K562 (cell line): ENCODE data around the gene PRR19. TPM values are rescaled to one million over a fixed set of nuclear protein-coding genes. Genes with fewer than 3 reads are reported as not detected.

ENCODE experiments used
- ATAC-seq: fragments of 200-7000 bp; cut with Tn5 transposase; 3 replicates; pipeline ENCODE4 v1.9.1; 2020; ENCODE audit warnings: moderate library complexity
- BruUV-seq: library from RNA; stranded (reverse); fragments of 400-500 nt; replicated peaks from 2 replicates; lab custom pipeline; 2021; lab: Mats Ljungman, UMichigan
- CTCF ChIA-PET: fragments of 300-600 bp; formaldehyde crosslinking; extraction: SDS; loops from one replicate; lab custom pipeline; 2021; ENCODE audit warnings: low intra/inter-chr PET ratio; lab: Yijun Ruan, JAX
- POLR2A ChIA-PET: fragments of 300-600, 350-650 bp; sonication (Branson Sonifier 250); formaldehyde crosslinking; extraction: SDS; loops from one replicate; lab custom pipeline; 2021; ENCODE audit warnings: antibody characterized with exemption, inconsistent platforms; lab: Yijun Ruan, JAX
- DNase-seq, 4 experiments: peaks; one replicate each; pipeline versions ENCODE4 v3.0.0 to v3.0.0-alpha.2; 2011 to 2018; ENCODE audit warnings: low spot score in 3 of 4, mixed read lengths in 3 of 4; ENCODE audit errors: extremely low read depth in 1 of 4
- FAIRE-seq: peaks from 2 replicates; lab custom pipeline; 2011; peaks lifted over from hg19 to GRCh38; lab: Jason Lieb, UNC
- H2AFZ ChIP-seq: 2 replicates; pipeline ENCODE4 v1.6.0; 2011; ENCODE audit warnings: low read depth, low read length, control low read depth, inconsistent platforms
- H3K27ac ChIP-seq: fragments of 200-600 bp; 3 replicates; pipeline ENCODE4 v1.8.0; 2011; ENCODE audit warnings: low read depth, mild to moderate bottlenecking, control low read depth, inconsistent platforms, low read length, moderate library complexity, mixed read lengths; ENCODE audit errors: extremely low read depth
- H3K27me3 ChIP-seq, 2 experiments: fragments of 300-600 bp in 1 of 2; 2 replicates in 1 of 2; 3 replicates in 1 of 2; pipeline versions ENCODE4 v1.6.0 to v1.8.0; 2011; ENCODE audit warnings: inconsistent platforms in 2 of 2, low read length in 2 of 2, mild to moderate bottlenecking in 1 of 2, mixed read lengths in 1 of 2, moderate library complexity in 1 of 2; ENCODE audit not compliant: control insufficient read depth in 2 of 2, insufficient read depth in 2 of 2
- H3K36me3 ChIP-seq: fragments of 300-600 bp; 3 replicates; pipeline ENCODE4 v1.8.0; 2011; ENCODE audit warnings: mild to moderate bottlenecking, low read length, inconsistent platforms; ENCODE audit not compliant: control insufficient read depth, insufficient read depth
- H3K4me1 ChIP-seq, 2 experiments: fragments of 200-600 bp in 1 of 2; replicated peaks in 1 of 2; 2 replicates in 1 of 2; 3 replicates in 1 of 2; pipeline versions ENCODE4 v1.5.1 to v1.8.0; 2011; ENCODE audit warnings: inconsistent platforms in 2 of 2, low read length in 2 of 2, mild to moderate bottlenecking in 1 of 2, mixed read lengths in 1 of 2, moderate library complexity in 1 of 2; ENCODE audit not compliant: control insufficient read depth in 2 of 2, insufficient read depth in 2 of 2
- H3K4me2 ChIP-seq: 2 replicates; pipeline ENCODE4 v1.6.1; 2011; ENCODE audit warnings: low read length, control low read depth, inconsistent platforms, mixed read lengths; ENCODE audit not compliant: insufficient read depth
- H3K4me3 ChIP-seq: fragments of 200-600 bp; sonication (generic), shearing (Covaris generic); 2 replicates; pipeline ENCODE4 v1.5.1; 2016; ENCODE audit warnings: control low read depth, inconsistent platforms
- H3K79me2 ChIP-seq: fragments of 200-600 bp; 3 replicates; pipeline ENCODE4 v1.8.0; 2011; ENCODE audit warnings: low read length, inconsistent platforms; ENCODE audit not compliant: control insufficient read depth, insufficient read depth
- H3K9ac ChIP-seq, 2 experiments: 2 replicates each; pipeline versions ENCODE4 v1.6.0 to v1.6.1; 2011; ENCODE audit warnings: low read depth in 2 of 2, low read length in 2 of 2, control low read depth in 1 of 2, inconsistent platforms in 1 of 2, mild to moderate bottlenecking in 1 of 2, mixed read lengths in 1 of 2; ENCODE audit not compliant: insufficient read depth in 1 of 2
- H3K9me1 ChIP-seq: one replicate; pipeline ENCODE4 v1.6.0; 2011; ENCODE audit warnings: inconsistent platforms, mild to moderate bottlenecking, low read length, moderate library complexity; ENCODE audit not compliant: control insufficient read depth, insufficient read depth
- H3K9me3 ChIP-seq: replicated peaks from 2 replicates; pipeline ENCODE4 v1.5.1; 2011; ENCODE audit warnings: low read depth, low read length, inconsistent platforms; ENCODE audit not compliant: control insufficient read depth, insufficient read depth
- H4K20me1 ChIP-seq: replicated peaks from 2 replicates; pipeline ENCODE4 v1.6.1; 2011; ENCODE audit warnings: low read length, inconsistent platforms, mixed read lengths; ENCODE audit not compliant: control insufficient read depth, insufficient read depth
- ERF ChIP-seq: fragments of 450-650 bp; formaldehyde crosslinking; IDR thresholded peaks from 2 replicates; pipeline ENCODE4 v1.4.0; 2020; ENCODE audit warnings: mild to moderate bottlenecking, mixed read lengths
- HDAC2 ChIP-seq: fragments of 450-650 bp; IDR thresholded peaks from 2 replicates; pipeline ENCODE4 v1.6.1; 2016; ENCODE audit warnings: mild to moderate bottlenecking
- L3MBTL2 ChIP-seq: fragments of 450-650 bp; IDR thresholded peaks from 2 replicates; pipeline ENCODE4 v1.6.1; 2016; ENCODE audit warnings: mild to moderate bottlenecking, moderate library complexity
- MBD2 ChIP-seq: sonication (generic); IDR thresholded peaks from 2 replicates; pipeline ENCODE4 v1.6.1; 2016; ENCODE audit warnings: low read depth, borderline replicate concordance
- MEF2A ChIP-seq: IDR thresholded peaks from 2 replicates; pipeline ENCODE4 v1.6.1; 2011; ENCODE audit warnings: low read depth, mild to moderate bottlenecking, low read length, moderate library complexity; ENCODE audit not compliant: control insufficient read depth
- MIER1 ChIP-seq: fragments of 450-650 bp; IDR thresholded peaks from 2 replicates; pipeline ENCODE4 v1.6.1; 2016; ENCODE audit warnings: antibody characterized with exemption, mild to moderate bottlenecking, low read depth
- NFATC3 ChIP-seq: fragments of 450-650 bp; IDR thresholded peaks from 2 replicates; pipeline ENCODE4 v1.6.1; 2017; ENCODE audit warnings: mild to moderate bottlenecking
- RB1 ChIP-seq: fragments of 450-650 bp; IDR thresholded peaks from 2 replicates; pipeline ENCODE4 v1.6.1; 2017; ENCODE audit warnings: low read depth, mild to moderate bottlenecking
- SMARCA4 ChIP-seq: fragments of 450-650 bp; IDR thresholded peaks from 2 replicates; pipeline ENCODE4 v1.6.1; 2016
- TAF15 ChIP-seq: fragments of 200-400 bp; formaldehyde crosslinking; IDR thresholded peaks from 2 replicates; pipeline ENCODE4 v1.6.1; 2017; ENCODE audit warnings: mild to moderate bottlenecking, low read depth, low read length, moderate library complexity
- TEAD2 ChIP-seq: fragments of 450-650 bp; IDR thresholded peaks from 2 replicates; pipeline ENCODE4 v1.6.1; 2016; ENCODE audit warnings: missing genetic modification characterization, control low read depth, missing compliant biosample characterization
- ZBTB34 ChIP-seq: fragments of 250-450 bp; sonication (Bioruptor Pico); IDR thresholded peaks from 2 replicates; pipeline ENCODE4 v1.8.0; 2021; ENCODE audit warnings: mild to moderate bottlenecking, moderate library complexity
- ZBTB7A ChIP-seq: IDR thresholded peaks from 2 replicates; pipeline ENCODE4 v1.6.1; 2011; ENCODE audit warnings: low read depth, mild to moderate bottlenecking, low read length, moderate library complexity, borderline replicate concordance; ENCODE audit not compliant: control insufficient read depth
- ZNF395 ChIP-seq: fragments of 200-800 bp; sonication (Bioruptor generic); IDR thresholded peaks from 2 replicates; pipeline ENCODE4 v1.6.1; 2017; ENCODE audit warnings: missing genetic modification characterization, missing compliant biosample characterization
- ZNF445 ChIP-seq: fragments of 250-450 bp; sonication (Bioruptor Pico); IDR thresholded peaks from 2 replicates; pipeline ENCODE4 v1.4.0; 2020; ENCODE audit warnings: low read depth, mild to moderate bottlenecking, moderate library complexity
- ZNF644 ChIP-seq: fragments of 200-800 bp; sonication (Bioruptor generic); IDR thresholded peaks from 2 replicates; pipeline ENCODE4 v1.6.1; 2016; ENCODE audit warnings: low read depth, missing genetic modification characterization, missing compliant biosample characterization
- ZNF668 ChIP-seq: fragments of 250-450 bp; sonication (Bioruptor Pico); IDR thresholded peaks from 2 replicates; pipeline ENCODE4 v1.8.0; 2022; ENCODE audit warnings: mild to moderate bottlenecking, inconsistent platforms
- WGBS: fragments of 100-300 bp; shearing (Covaris generic); methylation state at CpG from one replicate; pipeline ENCODE4 v1.1.6; 2016; ENCODE audit warnings: low coverage, mixed read lengths; ENCODE audit not compliant: insufficient coverage; ENCODE audit errors: missing lambda C conversion rate; 5-methylcytosine and 5-hydroxymethylcytosine counted together
- in situ Hi-C: fragments of 300-500 bp; cut with MboI; formaldehyde crosslinking; loops from 4 replicates; pipeline ENCODE4 v1.15.0; 2018; ENCODE audit warnings: inconsistent platforms, mixed read lengths
- intact Hi-C: fragments of 100-400 bp; cut with micrococcal nuclease; formaldehyde crosslinking; loops from 2 replicates; pipeline ENCODE4 v1.14.2; 2022
- polyA plus RNA-seq, 8 experiments: library from polyadenylated mRNA; depleted of rRNA in 4 of 8; stranded (reverse) in 5 of 8; unstranded in 3 of 8; fragments of >200 nt; fragmentation: Nextera tagmentation in 2 of 8; fragmentation: Illumina TruSeq in 1 of 8; extraction: Ambion mirVana in 2 of 8; extraction: Trizol in 1 of 8; gene quantifications; 2 replicates each; pipeline versions ENCODE4 v1.2.1 to v1.2.3, GENCODE V29; 2011 to 2014; ENCODE audit warnings: inconsistent platforms in 1 of 8, missing spikeins in 1 of 8
- total RNA-seq, 7 experiments: library from RNA; depleted of rRNA in 6 of 7; stranded (reverse); fragments of >200 nt in 6 of 7; fragmentation: Illumina TruSeq in 2 of 7; extraction: Trizol in 2 of 7; gene quantifications; 2 replicates each; pipeline versions ENCODE4 v1.2.1 to v1.2.3, GENCODE V29; 2011 to 2021; ENCODE audit warnings: low replicate concordance in 1 of 7
- TF ChIP-seq, protein P1 (sequence below): sonication (generic); formaldehyde crosslinking; IDR thresholded peaks from 2 replicates; pipeline ENCODE4 v1.8.0; 2022; ENCODE audit warnings: missing genetic modification reagents, mild to moderate bottlenecking, moderate library complexity, borderline replicate concordance

The PRR19 gene
- total and polyA plus RNA-seq, 9 of the 15 experiments (the other 6 are each of a cell fraction or from before 2014, with no cell fraction given): 0.10 to 1.6 (median 0.54) TPM

DNA sequence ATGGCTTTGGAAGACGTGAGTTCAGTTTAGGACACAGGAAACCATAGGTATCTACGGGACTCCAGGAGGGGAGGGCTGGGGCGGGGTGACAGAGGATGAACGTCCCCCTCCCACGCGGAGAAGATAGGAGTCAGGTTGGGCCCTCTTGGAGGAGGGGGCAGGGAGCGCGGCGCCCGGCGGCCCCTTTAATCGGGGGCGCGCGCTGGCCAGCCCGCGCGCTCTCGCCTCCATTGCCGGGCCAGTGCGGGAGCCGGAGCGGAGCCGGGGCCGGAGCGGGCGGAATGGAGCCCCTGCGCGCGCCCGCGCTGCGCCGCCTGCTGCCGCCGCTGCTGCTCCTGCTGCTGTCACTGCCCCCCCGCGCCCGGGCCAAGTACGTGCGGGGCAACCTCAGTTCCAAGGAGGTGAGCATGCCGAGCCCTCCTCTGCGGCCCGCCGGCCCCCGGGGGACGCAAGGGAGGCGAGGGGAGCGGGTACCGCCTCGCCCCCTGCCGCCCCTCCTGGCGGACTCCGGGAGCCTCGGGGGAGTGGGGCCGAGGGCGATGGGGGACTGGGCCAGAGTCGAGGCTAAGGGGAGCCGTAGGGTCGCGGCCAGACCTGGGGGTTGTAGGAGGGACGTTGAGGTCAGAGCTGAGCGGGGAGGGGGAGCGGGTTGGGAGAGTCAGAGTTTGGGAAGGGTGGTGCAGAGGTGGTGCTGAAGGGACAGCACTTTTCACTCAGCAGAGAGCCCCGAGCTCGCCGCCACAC, 11.3 kb downstream of the PRR19 start, which contains the start of gene TMEM145:
Gene TMEM145, plus strand, starts transcription at position 214 of the 744 bp plus-strand sequence. Its CDS starts 68 bp downstream, at position 282.
- Histone ChIP-seq H3K79me2 (no peaks in the 10 kb centered on the region), H3K36me3 (no peaks in the 10 kb centered on the region), H3K4me1 (peaks cover 15 to 53% of the 10 kb centered on the region in 2 experiments; a peak in 3 of 5 replicates), H3K4me3 (peak within 1 kb of the TSS; percentile 51), H3K9me3 (no peaks in the 10 kb centered on the region), H3K4me2 (peak within 1 kb of the TSS; percentile 72), H4K20me1 (no peaks in the 10 kb centered on the region), H3K9ac (peak within 1 kb of the TSS in 1 of 2 experiments; percentile 88; a peak in 3 of 4 replicates), H3K9me1 (no peaks in the 10 kb centered on the region), H2AFZ (peak within 1 kb of the TSS; percentile 90), H3K27me3 (no peaks in the 10 kb centered on the region), H3K27ac (0 out of 3 replicates have a peak within 1 kb of the TSS, but pooled peaks have one; percentile 20)
- ATAC-seq (peak; percentile 91), DNase-seq (peak; percentile 79 to 92 (median 88)), FAIRE-seq (no peak)
- CTCF ChIA-PET: interaction anchor here (0.9 kb wide), 1 partner anchor 12 kb away, joined by 4 read pairs; no protein-coding TSS in a partner anchor
- 4% methylated on average over 29 of the region's 67 CpGs for WGBS
- POLR2A ChIA-PET: interaction anchor here (0.6 to 1.0 kb wide), 3 partner anchors 11 to 339 kb away, joined by 3 to 4 read pairs (median 3); partner anchors contain the start of gene PAFAH1B3
- in situ Hi-C loops: no loop called here
- intact Hi-C loops: no loop called here
- no TSS peak for BruUV-seq
- no peak for TF ChIP-seq ZNF445 (CRISPR knock-in tag)
- TF ChIP-seq MBD2: no peak
- TF ChIP-seq, protein P1, sequence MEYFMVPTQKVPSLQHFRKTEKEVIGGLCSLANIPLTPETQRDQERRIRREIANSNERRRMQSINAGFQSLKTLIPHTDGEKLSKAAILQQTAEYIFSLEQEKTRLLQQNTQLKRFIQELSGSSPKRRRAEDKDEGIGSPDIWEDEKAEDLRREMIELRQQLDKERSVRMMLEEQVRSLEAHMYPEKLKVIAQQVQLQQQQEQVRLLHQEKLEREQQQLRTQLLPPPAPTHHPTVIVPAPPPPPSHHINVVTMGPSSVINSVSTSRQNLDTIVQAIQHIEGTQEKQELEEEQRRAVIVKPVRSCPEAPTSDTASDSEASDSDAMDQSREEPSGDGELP (CRISPR knock-in tag): peak; percentile 64; the same call in 1 of the 2 replicates
- peak; percentile 95 for TF ChIP-seq MIER1
- no peak for TF ChIP-seq ERF
- TF ChIP-seq ZBTB34 (CRISPR knock-in tag): no peak
- TF ChIP-seq TAF15: no peak
- TF ChIP-seq SMARCA4: 0 out of 2 replicates have a peak, but pooled peaks have one; percentile 15
- TF ChIP-seq TEAD2: no peak
- TF ChIP-seq MEF2A: peak; percentile 21; the same call in 1 of the 2 replicates
- TF ChIP-seq ZNF668: 0 out of 2 replicates have a peak, but pooled peaks have one; percentile 50
- 0 out of 2 replicates have a peak, but pooled peaks have one; percentile 17 for TF ChIP-seq L3MBTL2
- peak; percentile 72 for TF ChIP-seq HDAC2
- TF ChIP-seq ZBTB7A: peak; percentile 43; the same call in 1 of the 2 replicates
- peak; percentile 79; the same call in 1 of the 2 replicates for TF ChIP-seq RB1
- TF ChIP-seq ZNF644 (tag): 0 out of 2 replicates have a peak, but pooled peaks have one; percentile 41
- peak; percentile 47; the same call in 1 of the 2 replicates for TF ChIP-seq NFATC3
- peak; percentile 91 for TF ChIP-seq ZNF395 (CRISPR knock-in tag)
